ENCODE measurements around the gene KCNK4. TPM values are rescaled to one million over a fixed set of nuclear protein-coding genes. Genes with fewer than 3 reads are reported as not detected.

KCNK4 gene
- total RNA-seq, 1 experiment from 2014 or later, result 0.28 TPM

- H3K4me1 ChIP-seq (ENCODE audit: insufficient read depth, low read length), result no peaks in the 10 kb centered on the region; the same call in 1 of the 2 replicates
Measured at GRCh38 chr11:64342869-64343745, 52.0 kb downstream of the KCNK4 start.

More at GRCh38 chr11:64342869-64343745, 52.0 kb downstream of the KCNK4 start:
- H4K91ac ChIP-seq (ENCODE audit: insufficient read length, low read depth, low read length), result no peak overlapping the region
- TF ChIP-seq CTCF (conservative IDR thresholded peaks at IDR 0.05), result no peak
- H3K79me1 ChIP-seq (ENCODE audit: insufficient read depth, low read depth, low read length, poor library complexity, severe bottlenecking), result no peaks in the 10 kb centered on the region
- WGBS (ENCODE audit: extremely low coverage, insufficient read length, low lambda C conversion rate), result no CpG with 5 or more reads among the region's 29 CpGs
- Mint-ChIP-seq H3K27ac (no peak overlapping the region; a peak in 1 of 7 replicates), H3K4me1 (peaks cover 7 to 33% of the 10 kb centered on the region in 2 experiments), H3K36me3 (ENCODE audit: insufficient read depth in 1 of 3, low read depth in 3 of 3) (0 out of 7 replicates have a peak, but pooled peaks cover 0 to 2% (median 0%) of the 10 kb centered on the region in 3 experiments), H3K9me3 (no peaks in the 10 kb centered on the region), H3K4me3 (peak overlapping the region; percentile 49 to 84), H3K27me3 (ENCODE audit: low read depth) (peaks cover 18% of the 10 kb centered on the region)
- H3K27me3 ChIP-seq (ENCODE audit: insufficient read depth, low read length), result no peaks in the 10 kb centered on the region
- no peak overlapping the region for H3K9ac ChIP-seq (ENCODE audit: extremely low read depth, insufficient read length, low read length)
- no peak overlapping the region for H3K4ac ChIP-seq (ENCODE audit: low read depth, low read length)
- no peak overlapping the region for H3K14ac ChIP-seq (ENCODE audit: insufficient read depth, low read length)
- no peak overlapping the region for H3K18ac ChIP-seq (ENCODE audit: insufficient read length, low read depth, low read length)
- H3K4me2 ChIP-seq (ENCODE audit: insufficient read depth, insufficient read length, low read length), result peak overlapping the region; percentile 49
- no peak overlapping the region for H4K5ac ChIP-seq (ENCODE audit: insufficient read length, low read depth, low read length)
- H3K56ac ChIP-seq (ENCODE audit: insufficient read length, low read depth, low read length), result no peak overlapping the region
- no peak overlapping the region for H3T11ph ChIP-seq (ENCODE audit: low read length)
- no peaks in the 10 kb centered on the region for H3K79me2 ChIP-seq (ENCODE audit: insufficient read depth, low read length)
- peak; percentile 64 for DNase-seq
- no peak overlapping the region for H2BK12ac ChIP-seq (ENCODE audit: insufficient read length, low read depth, low read length)
- H4K20me1 ChIP-seq (ENCODE audit: control insufficient read depth, insufficient read depth, insufficient read length), result peaks cover 3% of the 10 kb centered on the region
- no peaks in the 10 kb centered on the region for H3K9me3 ChIP-seq (ENCODE audit: control insufficient read depth, low read depth, low read length)
- no peak overlapping the region for H3K23ac ChIP-seq (ENCODE audit: insufficient read length, low read depth, low read length)
- no peak overlapping the region for H2AFZ ChIP-seq (ENCODE audit: low read length)
- H2AK5ac ChIP-seq (ENCODE audit: insufficient read length, low read length), result no peak overlapping the region
- no peak overlapping the region for H3K27ac ChIP-seq (ENCODE audit: insufficient read length, low read depth, low read length)
- H4K8ac ChIP-seq (replicated peaks; ENCODE audit: insufficient read length, low read depth, low read length), result no peak overlapping the region
- no peak overlapping the region for H2BK20ac ChIP-seq (ENCODE audit: low read depth, low read length, poor library complexity, severe bottlenecking)
- peaks cover 17% of the 10 kb centered on the region for H3K23me2 ChIP-seq (ENCODE audit: insufficient read length, low read depth, low read length, poor library complexity, severe bottlenecking)
- H2BK15ac ChIP-seq (ENCODE audit: low read depth, low read length), result no peak overlapping the region
- H2BK120ac ChIP-seq (ENCODE audit: low read depth, low read length, poor library complexity, severe bottlenecking), result no peak overlapping the region
- H2BK5ac ChIP-seq (ENCODE audit: insufficient read length, low read length), result no peak overlapping the region

All from H9 (cell line).